SH-SY5Y (cell line): ENCODE data around the gene HCN4.

Experiments
- GATA2 ChIP-seq: IDR thresholded peaks from 2 replicates; pipeline ENCODE4 v1.6.1; 2011; ENCODE audit warnings: mild to moderate bottlenecking, low read depth, low read length
- GATA3 ChIP-seq: IDR thresholded peaks from 2 replicates; pipeline ENCODE4 v1.6.1; 2011; ENCODE audit warnings: low read depth, mild to moderate bottlenecking, low read length, moderate library complexity

DNA sequence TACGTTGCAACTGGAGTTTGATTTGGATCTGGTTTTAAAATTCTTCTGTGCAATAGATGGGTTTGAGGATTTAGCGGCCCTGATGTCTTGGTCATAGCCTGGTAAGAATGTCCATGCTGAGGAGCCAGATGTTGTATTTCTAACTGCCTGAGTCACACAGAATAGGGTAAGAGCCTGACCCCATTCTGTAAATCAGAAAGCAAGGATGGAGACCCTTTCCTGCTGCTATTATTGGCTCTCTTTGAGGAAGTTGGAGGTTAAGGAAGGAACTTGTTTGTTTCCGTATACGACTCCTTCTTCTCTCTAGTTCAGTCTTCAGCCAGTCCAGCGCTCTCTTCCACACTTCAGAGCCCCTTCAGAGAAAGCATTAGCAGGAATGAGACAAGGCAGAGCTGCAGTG is 65.1 kb downstream of the HCN4 start:
- no peak for TF ChIP-seq GATA3
- TF ChIP-seq GATA2 = no peak
